Measurements from ENCODE around the gene UPF3B. TPM values are rescaled to one million over a fixed set of nuclear protein-coding genes. Genes with fewer than 3 reads are reported as not detected.
A peak's percentile ranks its signal among the peaks of the same experiment; 100 is the strongest.
"Not testable (repeated sequence)": the region's sequence is repeated elsewhere in the genome, so short reads cannot be mapped to it uniquely, and the experiment has no call there.

UPF3B gene
- total RNA-seq, 6 experiments from 2014 or later: 5.1 to 7.2 (median 6.5) TPM

- no peak for TF ChIP-seq CTCF (IDR thresholded peaks at IDR 0.05)
- peak; percentile 0 for DNase-seq
- no peak overlapping the region for H3K4me3 Mint-ChIP-seq
- no peaks in the 10 kb centered on the region for H3K9me3 Mint-ChIP-seq
- no peak overlapping the region for H3K27ac Mint-ChIP-seq
- no peaks in the 10 kb centered on the region for H3K36me3 Mint-ChIP-seq (ENCODE audit: low read depth)
- H3K4me1 Mint-ChIP-seq (ENCODE audit: low read depth): peaks cover 8% of the 10 kb centered on the region
- H3K27me3 Mint-ChIP-seq (ENCODE audit: insufficient read depth): peaks cover 6% of the 10 kb centered on the region
Measured at GRCh38 chrX:119809185-119809666, 43.5 kb downstream of the UPF3B start.

- not testable (repeated sequence) for H3K9me3 Mint-ChIP-seq; H3K27ac Mint-ChIP-seq; H3K4me1 Mint-ChIP-seq (ENCODE audit: low read depth); H3K27me3 Mint-ChIP-seq (ENCODE audit: insufficient read depth); H3K36me3 Mint-ChIP-seq (ENCODE audit: low read depth); DNase-seq; H3K4me3 Mint-ChIP-seq
Measured at GRCh38 chrX:119808461-119808860, 44.3 kb downstream of the UPF3B start.

- Mint-ChIP-seq H3K27me3 (ENCODE audit: insufficient read depth) (peaks cover 1% of the 10 kb centered on the region; the same call in 1 of the 2 replicates), H3K9me3 (no peaks in the 10 kb centered on the region), H3K4me1 (ENCODE audit: low read depth) (no peaks in the 10 kb centered on the region), H3K4me3 (no peak overlapping the region), H3K27ac (no peak overlapping the region), H3K36me3 (ENCODE audit: low read depth) (peaks cover 6% of the 10 kb centered on the region; the same call in 1 of the 2 replicates)
- TF ChIP-seq CTCF (IDR thresholded peaks at IDR 0.05): no peak
- no peak for DNase-seq
Measured at GRCh38 chrX:119802546-119802945, 50.2 kb downstream of the UPF3B start.

GRCh38 chrX:119801253-119802221, 51.2 kb downstream of the UPF3B start:
- TF ChIP-seq CTCF (IDR thresholded peaks at IDR 0.05): no peak
- Mint-ChIP-seq H3K36me3 (ENCODE audit: low read depth) (peaks cover 6% of the 10 kb centered on the region; the same call in 1 of the 2 replicates), H3K4me1 (ENCODE audit: low read depth) (no peaks in the 10 kb centered on the region), H3K27me3 (ENCODE audit: insufficient read depth) (peaks cover 1% of the 10 kb centered on the region; the same call in 1 of the 2 replicates), H3K9me3 (no peaks in the 10 kb centered on the region), H3K4me3 (no peak overlapping the region), H3K27ac (no peak overlapping the region)
- DNase-seq: no peak

GRCh38 chrX:119791437-119792231, 61.1 kb downstream of the UPF3B start, which contains the start of gene RPL39:
TSS of gene RPL39 (minus strand) at chrX:119791630. CDS start at chrX:119791576, 54 bp downstream.
- Mint-ChIP-seq H3K27me3 (ENCODE audit: insufficient read depth) (no peaks in the 10 kb centered on the region), H3K4me3 (peak within 1 kb of the TSS; percentile 93), H3K4me1 (ENCODE audit: low read depth) (peaks cover 24% of the 10 kb centered on the region), H3K9me3 (no peaks in the 10 kb centered on the region), H3K27ac (peak within 1 kb of the TSS; percentile 95), H3K36me3 (ENCODE audit: low read depth) (peaks cover 22% of the 10 kb centered on the region)
- DNase-seq: peak; percentile 77
- TF ChIP-seq CTCF (IDR thresholded peaks at IDR 0.05): no peak
